GM23338 (cell line): ENCODE measurements around the gene ROBO1.

Experiments used
- CREB1 ChIP-seq: fragments of 250-450 bp; sonication (Bioruptor Pico); IDR thresholded peaks from 2 replicates; pipeline ENCODE4 v1.5.0; 2020; ENCODE audit warnings: low read depth, mild to moderate bottlenecking, moderate library complexity
- CTCF ChIP-seq, 2 experiments: fragments of 200-600 bp in 1 of 2; sonication (generic) in 1 of 2; conservative IDR thresholded peaks; 2 replicates each; pipeline versions ENCODE4 v1.5.1 to v1.6.1; 2016 to 2017; ENCODE audit warnings: antibody characterized with exemption in 2 of 2, low read depth in 2 of 2, mild to moderate bottlenecking in 2 of 2, moderate library complexity in 1 of 2
- ETS1 ChIP-seq: IDR thresholded peaks from 2 replicates; pipeline ENCODE4 v1.6.1; 2016; ENCODE audit warnings: antibody characterized with exemption
- EZH2 ChIP-seq: fragments of 200-600 bp; sonication (generic); IDR thresholded peaks from one replicate; pipeline ENCODE4 v1.8.0; 2017; ENCODE audit warnings: antibody characterized with exemption, mild to moderate bottlenecking, low read depth; ENCODE audit not compliant: unreplicated experiment
- EZH2phosphoT487 ChIP-seq: fragments of 200-600 bp; sonication (generic); IDR thresholded peaks from one replicate; pipeline ENCODE4 v1.8.1; 2018; ENCODE audit warnings: antibody characterized with exemption; ENCODE audit not compliant: unreplicated experiment
- JUNB ChIP-seq: IDR thresholded peaks from one replicate; pipeline ENCODE4 v1.6.1; 2016; ENCODE audit warnings: antibody characterized with exemption; ENCODE audit not compliant: unreplicated experiment
- POLR2AphosphoS5 ChIP-seq: IDR thresholded peaks from 2 replicates; pipeline ENCODE4 v1.6.1; 2016; ENCODE audit warnings: antibody characterized with exemption, low read depth
- REST ChIP-seq: IDR thresholded peaks from one replicate; pipeline ENCODE4 v1.6.1; 2018; ENCODE audit warnings: antibody characterized with exemption; ENCODE audit not compliant: unreplicated experiment
- STAT1 ChIP-seq: IDR thresholded peaks from one replicate; pipeline ENCODE4 v1.6.1; 2016; ENCODE audit warnings: antibody characterized with exemption; ENCODE audit not compliant: unreplicated experiment
- ZNF331 ChIP-seq: fragments of 250-450 bp; sonication (Bioruptor Pico); IDR thresholded peaks from 2 replicates; pipeline ENCODE4 v1.5.0; 2020; ENCODE audit warnings: low read depth, mild to moderate bottlenecking, moderate library complexity

GRCh38 chr3:79162653-79163052 lies 605.1 kb downstream of the ROBO1 start:
- TF ChIP-seq REST (no peak), CTCF (conservative IDR thresholded peaks at IDR 0.05; ENCODE audit: low read depth in 2 of 2) (no peak), POLR2AphosphoS5 (no peak), JUNB (no peak), EZH2phosphoT487 (no peak), EZH2 (no peak), CREB1 (CRISPR knock-in tag) (no peak), STAT1 (no peak), ETS1 (no peak), ZNF331 (CRISPR knock-in tag) (no peak)
